CD4-positive, CD25-positive, alpha-beta regulatory T cell (primary cell): ENCODE data around the gene EVC2. TPM values are rescaled to one million over a fixed set of nuclear protein-coding genes. Genes with fewer than 3 reads are reported as not detected.
"Not testable (repeated sequence)": the region's sequence is repeated elsewhere in the genome, so short reads cannot be mapped to it uniquely, and the experiment has no call there.

Experiments used
- ATAC-seq, 2 donors: fragments of 150-1000 bp; cut with Tn5 transposase; one replicate each; pipeline ENCODE4 v1.10.0; 2021; ENCODE audit warnings: low read depth in 2 of 2, moderate number of reproducible peaks in 2 of 2, moderate library complexity in 1 of 2
- DNase-seq, 3 donors: peaks; one replicate each; pipeline versions ENCODE4 v3.0.0 to v3.0.0-alpha.2; 2012 to 2022; ENCODE audit warnings: mixed read lengths in 1 of 3
- H3K27ac ChIP-seq: one replicate; pipeline ENCODE4 v1.7.0; 2013; ENCODE audit warnings: mild to moderate bottlenecking, low read length; ENCODE audit not compliant: insufficient read depth, poor library complexity, severe bottlenecking
- H3K27me3 ChIP-seq: one replicate; pipeline ENCODE4 v1.7.0; 2013; ENCODE audit warnings: low read length; ENCODE audit not compliant: control insufficient read depth, insufficient read depth
- H3K36me3 ChIP-seq: one replicate; pipeline ENCODE4 v1.7.0; 2013; ENCODE audit warnings: mild to moderate bottlenecking, low read length, moderate library complexity; ENCODE audit not compliant: control insufficient read depth, insufficient read depth
- H3K4me1 ChIP-seq: 2 replicates; pipeline ENCODE4 v1.7.0; 2013; ENCODE audit warnings: mild to moderate bottlenecking, low read length; ENCODE audit not compliant: insufficient read depth, control insufficient read depth, poor library complexity, severe bottlenecking
- H3K4me3 ChIP-seq: one replicate; pipeline ENCODE4 v1.7.0; 2013; ENCODE audit warnings: low read depth, mild to moderate bottlenecking, low read length, moderate library complexity
- H3K9me3 ChIP-seq, 2 experiments: 1 replicate in 1 of 2; 2 replicates in 1 of 2; pipeline ENCODE4 v1.7.0; 2013; ENCODE audit warnings: low read length in 2 of 2, mild to moderate bottlenecking in 1 of 2, moderate library complexity in 1 of 2; ENCODE audit not compliant: control insufficient read depth in 2 of 2
- H3K27ac Mint-ChIP-seq, 3 donors: one replicate each; pipeline ENCODE4 v1.8.0; 2020 to 2022; ENCODE audit warnings: mild to moderate bottlenecking in 3 of 3, mixed read lengths in 3 of 3, moderate library complexity in 2 of 3
- H3K27me3 Mint-ChIP-seq: one replicate; pipeline ENCODE4 v1.8.0; 2022; ENCODE audit warnings: mild to moderate bottlenecking, mixed read lengths
- H3K36me3 Mint-ChIP-seq: one replicate; pipeline ENCODE4 v1.8.0; 2020; ENCODE audit warnings: mixed read lengths
- H3K4me1 Mint-ChIP-seq, 4 donors: one replicate each; pipeline ENCODE4 v1.8.0; 2020 to 2022; ENCODE audit warnings: mixed read lengths in 4 of 4, mild to moderate bottlenecking in 1 of 4
- H3K4me3 Mint-ChIP-seq, 4 donors: one replicate each; pipeline ENCODE4 v1.8.0; 2020 to 2022; ENCODE audit warnings: mild to moderate bottlenecking in 4 of 4, mixed read lengths in 4 of 4, moderate library complexity in 3 of 4
- H3K9me3 Mint-ChIP-seq, 7 donors: one replicate each; pipeline ENCODE4 v1.8.0; 2020 to 2022; ENCODE audit warnings: mixed read lengths in 7 of 7, mild to moderate bottlenecking in 3 of 7, moderate library complexity in 2 of 7
- polyA plus RNA-seq, 4 donors: library from polyadenylated mRNA; unstranded; fragments of 300-500 nt; fragmentation: Illumina TruSeq; gene quantifications; one replicate each; pipeline ENCODE4 v1.2.3, GENCODE V29; 2021
- total RNA-seq: library from RNA; stranded (reverse); gene quantifications from one replicate; pipeline ENCODE4 v1.2.3, GENCODE V29; 2022

Gene EVC2
- total and polyA plus RNA-seq, 5 donors from 2014 or later, result 0.03 to 3.2 (median 0.85) TPM

GRCh38 chr4:5738061-5738460 is 29.7 kb upstream of the EVC2 start:
- H3K27ac Mint-ChIP-seq, result no peak overlapping the region
- no peak overlapping the region for H3K27ac ChIP-seq
- no peaks in the 10 kb centered on the region for H3K36me3 Mint-ChIP-seq
- peaks cover 0 to 2% (median 0%) of the 10 kb centered on the region in 7 donors for H3K9me3 Mint-ChIP-seq
- no peak for DNase-seq
- no peak overlapping the region for H3K4me3 Mint-ChIP-seq
- no peaks in the 10 kb centered on the region for H3K36me3 ChIP-seq
- H3K4me1 ChIP-seq, result no peaks in the 10 kb centered on the region
- H3K27me3 Mint-ChIP-seq, result no peaks in the 10 kb centered on the region
- no peak for ATAC-seq
- no peaks in the 10 kb centered on the region for H3K4me1 Mint-ChIP-seq
- H3K4me3 ChIP-seq, result no peak overlapping the region
- no peaks in the 10 kb centered on the region for H3K9me3 ChIP-seq
- H3K27me3 ChIP-seq, result no peaks in the 10 kb centered on the region

GRCh38 chr4:5735463-5735862 is 27.1 kb upstream of the EVC2 start:
- no peaks in the 10 kb centered on the region for H3K4me1 ChIP-seq
- H3K9me3 Mint-ChIP-seq, result peaks cover 0 to 4% (median 0%) of the 10 kb centered on the region in 7 donors
- H3K27ac Mint-ChIP-seq, result no peak overlapping the region
- no peak overlapping the region for H3K4me3 ChIP-seq
- no peaks in the 10 kb centered on the region for H3K36me3 ChIP-seq
- DNase-seq (no peak), ATAC-seq (no peak)
- H3K4me3 Mint-ChIP-seq, result no peak overlapping the region
- H3K27me3 Mint-ChIP-seq, result no peaks in the 10 kb centered on the region
- no peaks in the 10 kb centered on the region for H3K27me3 ChIP-seq
- H3K36me3 Mint-ChIP-seq, result no peaks in the 10 kb centered on the region
- no peak overlapping the region for H3K27ac ChIP-seq
- no peaks in the 10 kb centered on the region for H3K9me3 ChIP-seq
- no peaks in the 10 kb centered on the region for H3K4me1 Mint-ChIP-seq

DNA sequence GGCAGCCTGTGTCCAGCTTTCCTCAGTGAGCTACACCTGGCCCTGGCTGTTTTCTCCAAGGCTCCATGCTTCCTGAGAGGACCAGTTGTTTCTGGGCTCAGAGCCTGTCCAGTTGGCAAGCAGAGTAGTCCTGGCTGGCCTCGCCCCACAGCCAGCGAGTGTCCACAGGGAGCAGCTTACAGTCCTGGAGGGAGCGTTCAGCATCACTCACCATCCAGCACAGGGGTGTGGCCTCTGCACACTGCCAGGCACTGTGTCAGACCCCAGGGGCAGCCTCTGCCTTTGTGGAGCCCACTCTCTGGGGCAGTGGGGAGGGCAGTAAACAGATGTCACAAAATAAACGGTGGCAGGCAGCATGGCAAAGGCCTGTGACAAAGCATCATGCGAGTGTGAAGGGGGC is 26.5 kb upstream of the EVC2 start:
- Mint-ChIP-seq H3K9me3 (peaks cover 0 to 4% (median 0%) of the 10 kb centered on the region in 7 donors), H3K27ac (no peak overlapping the region), H3K4me3 (no peak overlapping the region), H3K36me3 (no peaks in the 10 kb centered on the region), H3K4me1 (no peaks in the 10 kb centered on the region), H3K27me3 (no peaks in the 10 kb centered on the region)
- no peak for ATAC-seq
- H3K4me3 ChIP-seq, result no peak overlapping the region
- no peak for DNase-seq
- no peaks in the 10 kb centered on the region for H3K4me1 ChIP-seq
- no peaks in the 10 kb centered on the region for H3K36me3 ChIP-seq
- H3K27me3 ChIP-seq, result no peaks in the 10 kb centered on the region
- H3K27ac ChIP-seq, result no peak overlapping the region
- H3K9me3 ChIP-seq, result no peaks in the 10 kb centered on the region

GRCh38 chr4:5732158-5732557 is 23.8 kb upstream of the EVC2 start:
- DNase-seq, result no peak
- H3K4me3 Mint-ChIP-seq, result no peak overlapping the region
- no peak for ATAC-seq
- Histone ChIP-seq H3K9me3 (no peaks in the 10 kb centered on the region), H3K36me3 (no peaks in the 10 kb centered on the region), H3K4me3 (no peak overlapping the region), H3K4me1 (no peaks in the 10 kb centered on the region), H3K27ac (no peak overlapping the region), H3K27me3 (no peaks in the 10 kb centered on the region)
- no peaks in the 10 kb centered on the region for H3K36me3 Mint-ChIP-seq
- no peak overlapping the region for H3K27ac Mint-ChIP-seq
- no peaks in the 10 kb centered on the region for H3K27me3 Mint-ChIP-seq
- H3K9me3 Mint-ChIP-seq, result peaks cover 0 to 6% (median 4%) of the 10 kb centered on the region in 7 donors
- no peaks in the 10 kb centered on the region for H3K4me1 Mint-ChIP-seq

DNA sequence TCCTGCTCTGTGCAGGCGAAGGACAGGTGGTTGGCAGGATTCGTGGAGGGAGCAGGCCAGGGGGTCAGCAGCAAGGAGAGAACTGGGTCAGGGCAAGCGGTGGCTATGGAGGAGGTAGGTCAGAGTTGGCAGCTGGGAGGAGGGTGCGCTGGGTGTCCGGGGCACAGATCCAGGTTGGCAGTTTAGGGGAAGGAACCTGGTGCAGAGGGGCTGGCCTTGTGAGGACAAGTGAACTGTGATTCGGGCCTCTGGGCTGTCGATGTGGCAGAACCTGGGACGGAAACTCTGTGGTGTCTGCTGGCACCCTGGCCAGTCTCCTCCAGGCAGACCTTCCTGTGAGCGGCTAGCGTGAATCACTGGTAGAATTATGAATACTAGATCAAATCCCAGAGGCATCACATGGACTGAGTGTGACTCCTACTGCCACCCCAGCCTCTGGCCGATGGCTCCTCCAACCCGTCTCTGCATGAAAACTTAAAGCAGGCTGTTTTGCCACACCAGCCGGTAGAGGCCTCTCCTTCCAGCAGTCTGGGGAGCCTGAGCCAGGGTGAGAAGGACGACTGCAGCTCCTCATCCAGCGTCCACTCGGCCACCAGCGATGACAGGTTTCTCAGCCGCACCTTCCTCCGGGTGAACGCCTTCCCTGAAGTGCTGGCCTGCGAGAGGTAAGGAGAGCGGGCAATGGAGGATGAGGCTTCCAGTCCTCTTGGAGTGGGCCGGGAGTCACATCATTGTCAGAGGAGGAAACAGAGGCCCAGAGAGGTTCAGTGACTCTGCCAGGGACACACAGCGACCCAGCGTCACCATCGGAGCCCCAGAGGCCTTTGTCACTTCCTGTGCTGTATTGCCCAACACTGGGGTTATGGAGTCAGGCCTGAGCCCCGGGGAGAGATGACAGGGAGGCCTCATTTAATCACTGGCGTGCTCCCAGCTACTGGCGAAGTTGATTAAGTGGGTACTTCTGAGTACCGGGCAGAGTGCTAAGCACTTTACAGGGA is 22.9 kb upstream of the EVC2 start:
- Mint-ChIP-seq H3K36me3 (no peaks in the 10 kb centered on the region), H3K4me1 (no peaks in the 10 kb centered on the region), H3K27me3 (no peaks in the 10 kb centered on the region), H3K4me3 (no peak overlapping the region), H3K27ac (no peak overlapping the region), H3K9me3 (peaks cover 0 to 6% (median 4%) of the 10 kb centered on the region in 7 donors)
- Histone ChIP-seq H3K36me3 (no peaks in the 10 kb centered on the region), H3K27ac (no peak overlapping the region), H3K4me3 (no peak overlapping the region), H3K4me1 (no peaks in the 10 kb centered on the region), H3K9me3 (no peaks in the 10 kb centered on the region), H3K27me3 (no peaks in the 10 kb centered on the region)
- no peak for DNase-seq
- ATAC-seq, result no peak

GRCh38 chr4:5730436-5730835 is 22.1 kb upstream of the EVC2 start:
- no peak for ATAC-seq
- no peak overlapping the region for H3K4me3 ChIP-seq
- H3K36me3 Mint-ChIP-seq, result no peaks in the 10 kb centered on the region

GRCh38 chr4:5728412-5728811 is 20.1 kb upstream of the EVC2 start:
- H3K9me3 ChIP-seq, H3K9me3 Mint-ChIP-seq, H3K27me3 ChIP-seq, H3K4me3 Mint-ChIP-seq, DNase-seq, H3K36me3 Mint-ChIP-seq, H3K27me3 Mint-ChIP-seq, H3K27ac Mint-ChIP-seq, H3K36me3 ChIP-seq, H3K4me1 Mint-ChIP-seq, H3K27ac ChIP-seq, ATAC-seq, H3K4me1 ChIP-seq, H3K4me3 ChIP-seq: not testable (repeated sequence)

More at GRCh38 chr4:5730436-5730835, 22.1 kb upstream of the EVC2 start:
- H3K4me1 ChIP-seq, result no peaks in the 10 kb centered on the region
- no peaks in the 10 kb centered on the region for H3K36me3 ChIP-seq
- peaks cover 0 to 6% (median 4%) of the 10 kb centered on the region in 7 donors for H3K9me3 Mint-ChIP-seq
- H3K27me3 Mint-ChIP-seq, result no peaks in the 10 kb centered on the region
- H3K9me3 ChIP-seq, result no peaks in the 10 kb centered on the region
- no peak overlapping the region for H3K27ac Mint-ChIP-seq
- no peak for DNase-seq
- H3K4me3 Mint-ChIP-seq, result no peak overlapping the region
- H3K27ac ChIP-seq, result no peak overlapping the region
- H3K27me3 ChIP-seq, result no peaks in the 10 kb centered on the region
- no peaks in the 10 kb centered on the region for H3K4me1 Mint-ChIP-seq

DNA sequence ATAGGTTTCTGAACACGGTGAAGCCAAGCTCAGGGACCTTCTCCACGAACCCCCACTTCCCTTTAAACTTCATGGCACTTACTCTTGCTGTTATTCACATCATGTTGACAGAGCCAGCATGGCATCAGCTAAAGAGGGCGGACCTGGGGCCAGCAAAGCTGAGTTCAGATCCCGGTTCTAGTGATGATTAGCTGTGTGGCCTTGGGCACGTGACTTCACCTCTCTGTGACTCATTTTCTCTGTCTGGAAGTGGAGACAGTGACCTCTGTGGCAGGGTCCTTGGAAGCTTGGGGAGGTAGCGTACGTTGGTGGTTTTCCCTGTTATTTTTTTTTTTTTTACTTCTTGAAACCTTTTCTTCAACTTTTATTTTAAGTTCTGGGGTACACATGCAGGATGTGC is 16.0 kb upstream of the EVC2 start:
- no peak for ATAC-seq
- DNase-seq, result no peak
- Mint-ChIP-seq H3K27me3 (no peaks in the 10 kb centered on the region), H3K9me3 (peaks cover 0 to 7% (median 2%) of the 10 kb centered on the region in 7 donors), H3K4me3 (no peak overlapping the region), H3K27ac (no peak overlapping the region), H3K36me3 (no peaks in the 10 kb centered on the region), H3K4me1 (no peaks in the 10 kb centered on the region)
- no peak overlapping the region for H3K27ac ChIP-seq
- no peaks in the 10 kb centered on the region for H3K36me3 ChIP-seq
- H3K4me1 ChIP-seq, result no peaks in the 10 kb centered on the region
- no peaks in the 10 kb centered on the region for H3K9me3 ChIP-seq
- no peak overlapping the region for H3K4me3 ChIP-seq
- no peaks in the 10 kb centered on the region for H3K27me3 ChIP-seq
